GM21390 (cell line): ENCODE measurements around the gene CCL25.

Experiments used
- ATAC-seq: cut with Tn5 transposase; IDR thresholded peaks from one replicate; pipeline ENCODE4 v1.9.1; 2021; ENCODE audit not compliant: unreplicated experiment

Gene CCL25

GRCh38 chr19:8044018-8044417 is 8.5 kb upstream of the CCL25 start:
- no peak for ATAC-seq

- no peak for ATAC-seq
These were observed 6.5 kb upstream of the CCL25 start for GRCh38 chr19:8045872-8046568.

GRCh38 chr19:8046569-8047165 is 5.9 kb upstream of the CCL25 start:
- ATAC-seq: no peak

GRCh38 chr19:8050274-8051096 is 2.1 kb upstream of the CCL25 start:
- ATAC-seq: peak; percentile 84

DNA sequence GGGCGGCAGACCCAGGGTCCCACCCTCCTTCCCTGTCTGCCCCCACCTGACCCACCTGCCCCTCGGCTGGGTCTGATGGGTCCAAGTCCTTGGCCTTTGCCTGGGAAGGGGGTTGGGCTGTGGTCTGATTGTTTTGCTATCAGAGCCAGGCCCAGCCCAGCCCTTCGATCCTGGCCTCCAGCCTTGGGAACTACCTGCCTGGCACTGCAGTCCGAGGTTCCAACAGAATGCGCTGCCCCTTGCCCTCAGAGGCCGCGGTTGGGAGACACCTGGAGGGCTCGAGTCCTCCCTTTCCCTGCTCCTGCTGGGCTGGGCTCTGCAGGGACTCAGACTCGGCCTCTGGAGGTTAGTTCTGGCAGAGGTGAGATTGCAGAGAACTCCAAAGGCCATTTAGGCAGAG is 1.6 kb downstream of the CCL25 start:
- no peak for ATAC-seq

DNA sequence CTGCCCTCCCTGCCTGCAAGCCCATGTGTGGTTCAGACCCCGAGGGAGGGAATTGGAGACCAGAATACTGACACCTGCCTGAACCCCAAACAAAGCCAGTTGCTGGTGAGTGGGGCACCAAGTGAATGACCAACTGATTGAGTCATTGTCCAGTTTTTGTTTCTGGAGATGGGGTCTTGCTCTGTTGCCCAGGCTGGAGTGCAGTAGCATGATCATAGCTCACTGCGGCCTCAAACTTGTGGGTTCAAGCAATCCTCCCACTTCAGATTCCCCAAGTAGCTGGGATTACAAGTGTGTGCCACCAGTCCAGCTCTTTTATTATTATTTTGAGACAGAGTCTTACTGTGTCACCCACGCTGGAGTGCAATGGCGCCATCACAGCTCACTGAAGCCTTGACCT is 4.0 kb downstream of the CCL25 start:
- no peak for ATAC-seq

- no peak for ATAC-seq
These were observed 5.1 kb downstream of the CCL25 start for GRCh38 chr19:8057545-8058270.

DNA sequence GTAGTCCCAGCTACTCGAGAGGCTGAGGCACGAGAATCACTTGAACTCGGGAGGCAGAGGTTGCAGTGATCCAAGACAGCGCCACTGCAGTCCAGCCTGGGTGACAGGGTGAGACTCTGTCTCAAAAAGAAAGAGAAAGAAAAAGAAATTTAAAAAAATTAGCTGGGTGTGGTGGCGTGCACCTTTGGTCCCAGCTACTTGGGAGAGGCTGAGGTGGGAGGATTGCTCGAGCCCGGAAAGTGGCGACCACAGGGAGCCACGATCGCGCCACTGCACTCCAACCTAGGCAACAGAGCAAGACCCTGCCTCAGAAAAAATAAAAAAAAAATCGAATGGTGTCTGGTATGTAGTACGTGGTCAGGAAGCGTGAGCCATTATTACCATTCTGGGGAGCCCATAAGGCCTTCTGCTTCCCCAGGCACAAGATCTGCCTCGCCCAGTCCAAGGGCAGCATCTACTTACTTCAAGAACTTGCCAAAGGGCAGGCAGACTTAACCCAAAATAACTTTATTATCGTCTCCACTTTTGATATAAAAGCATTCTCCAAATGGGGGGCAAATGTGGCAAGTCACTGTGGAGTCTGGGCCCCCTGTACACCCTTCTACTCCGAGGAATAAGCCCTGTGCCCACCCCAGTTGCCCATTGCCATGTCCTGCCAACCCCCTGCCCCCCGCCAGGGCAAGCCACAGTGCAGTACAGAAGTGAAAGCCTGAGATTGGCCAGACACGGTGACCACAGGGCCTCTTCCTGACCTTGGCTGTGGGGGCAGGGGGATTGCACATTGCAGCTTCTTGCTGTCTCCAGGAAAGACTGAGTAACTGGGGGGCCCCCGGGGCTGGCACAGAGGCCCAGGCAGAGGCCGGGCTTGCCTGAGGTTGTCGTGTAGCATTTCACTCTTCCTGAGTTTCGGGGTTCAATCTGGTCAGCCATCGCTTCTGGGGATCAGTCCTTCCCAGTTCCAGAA is 12.6 kb downstream of the CCL25 start:
- ATAC-seq: no peak

DNA sequence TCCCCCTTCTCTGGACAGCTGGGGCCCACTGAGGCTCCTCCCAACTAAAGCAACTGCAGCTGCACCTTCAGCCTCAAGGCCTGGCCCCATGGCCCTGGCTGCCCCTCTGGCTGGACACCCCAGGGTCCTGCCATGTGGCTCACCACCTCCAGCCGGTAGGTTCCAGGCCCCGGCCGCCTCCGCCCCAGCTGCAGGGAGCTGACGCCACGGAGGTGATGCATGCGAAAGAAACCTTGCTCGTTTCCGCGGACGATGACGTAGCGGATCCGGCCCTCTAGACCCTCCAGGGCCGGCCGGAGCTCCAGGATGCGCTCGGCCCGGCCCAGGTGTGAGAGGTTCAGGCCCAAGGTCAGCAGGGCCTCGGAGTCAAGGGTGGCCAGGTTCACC is 13.3 kb downstream of the CCL25 start:
- no peak for ATAC-seq

- no peak for ATAC-seq
These were observed 16.8 kb downstream of the CCL25 start for GRCh38 chr19:8069096-8069973.

- no peak for ATAC-seq
These were observed 19.4 kb downstream of the CCL25 start for GRCh38 chr19:8071912-8072311.

DNA sequence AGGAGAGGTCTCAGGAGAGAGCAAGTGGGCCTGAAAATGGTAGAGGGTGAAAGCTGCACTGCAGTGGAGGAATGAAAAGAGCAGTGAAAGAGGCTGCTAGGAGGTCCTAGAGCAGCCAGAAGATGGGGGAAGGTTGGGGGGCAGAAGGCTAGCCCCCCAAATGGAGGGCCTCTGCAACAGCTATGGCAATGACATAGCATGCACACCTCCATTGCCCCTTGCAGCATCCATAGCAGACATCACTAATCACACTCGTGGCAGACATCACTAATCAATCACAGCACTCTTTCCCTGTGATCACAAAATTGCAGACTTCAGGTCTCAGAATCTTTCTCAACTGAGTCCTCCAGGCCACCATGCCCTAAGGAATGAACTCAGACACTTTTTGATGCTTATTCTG is 21.9 kb downstream of the CCL25 start:
- no peak for ATAC-seq

GRCh38 chr19:8075158-8076074 is 22.9 kb downstream of the CCL25 start:
- ATAC-seq: no peak

DNA sequence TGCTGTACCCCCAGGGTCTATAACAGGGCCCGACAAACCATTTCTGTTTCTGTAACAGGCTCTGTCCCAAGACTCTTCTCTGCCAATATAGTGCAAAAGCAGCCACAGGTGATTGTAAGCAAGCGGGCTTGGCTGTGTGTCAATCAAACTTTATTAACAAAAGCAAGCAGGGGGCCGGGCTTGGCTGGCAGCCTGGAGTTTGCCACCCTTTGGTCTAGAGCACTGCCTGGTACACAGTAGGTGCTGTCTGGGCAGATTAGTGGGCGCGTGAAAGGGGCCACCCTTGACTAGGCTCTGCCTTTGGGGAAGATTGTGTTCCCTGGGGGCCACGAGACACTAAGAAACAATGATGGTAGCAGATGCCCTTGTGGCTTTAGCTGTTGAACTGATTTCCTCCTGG is 27.4 kb downstream of the CCL25 start:
- no peak for ATAC-seq

DNA sequence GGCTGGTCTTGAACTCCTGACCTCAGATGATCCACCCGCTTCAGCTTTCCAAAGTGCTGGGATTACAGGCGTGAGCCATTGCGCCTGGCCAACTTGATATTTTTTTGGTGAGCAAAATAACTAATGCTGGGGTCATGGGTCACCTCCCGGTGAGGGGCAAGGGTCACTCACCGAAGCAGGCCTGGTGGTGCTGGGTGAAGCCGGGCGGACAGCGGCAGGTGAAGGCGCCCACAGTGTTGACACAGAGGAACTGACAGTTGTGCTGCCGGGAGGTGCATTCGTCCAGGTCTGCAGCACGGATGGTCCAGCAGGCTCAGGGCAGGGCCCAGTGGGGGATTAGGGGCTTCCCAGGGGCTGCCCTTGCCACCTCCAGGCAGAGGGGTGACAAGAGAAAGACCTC is 28.3 kb downstream of the CCL25 start:
- no peak for ATAC-seq

GRCh38 chr19:8081569-8082550 is 29.3 kb downstream of the CCL25 start:
- ATAC-seq: no peak

DNA sequence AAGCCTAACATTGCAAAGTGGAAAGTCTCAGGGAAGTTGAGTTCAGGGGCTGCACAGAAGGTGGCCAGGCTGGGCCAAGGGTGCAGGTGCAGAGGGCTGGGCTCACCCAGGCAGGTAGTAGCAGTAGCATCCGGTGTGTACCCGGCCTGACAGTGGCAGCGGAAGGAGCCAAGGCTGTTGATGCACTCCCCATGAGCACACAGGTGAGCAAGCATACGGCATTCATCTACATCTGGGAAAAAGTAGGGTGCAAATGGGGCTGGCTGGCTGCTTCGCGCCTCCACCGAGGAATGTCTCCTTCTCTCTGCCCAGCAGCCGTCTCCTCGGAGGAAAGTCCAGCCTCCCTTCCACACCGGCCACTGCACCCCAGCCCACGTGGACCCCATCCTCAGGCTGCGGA is 30.6 kb downstream of the CCL25 start:
- no peak for ATAC-seq
